Measurements from ENCODE around the gene GUCY1A1.

Gene GUCY1A1

DNA sequence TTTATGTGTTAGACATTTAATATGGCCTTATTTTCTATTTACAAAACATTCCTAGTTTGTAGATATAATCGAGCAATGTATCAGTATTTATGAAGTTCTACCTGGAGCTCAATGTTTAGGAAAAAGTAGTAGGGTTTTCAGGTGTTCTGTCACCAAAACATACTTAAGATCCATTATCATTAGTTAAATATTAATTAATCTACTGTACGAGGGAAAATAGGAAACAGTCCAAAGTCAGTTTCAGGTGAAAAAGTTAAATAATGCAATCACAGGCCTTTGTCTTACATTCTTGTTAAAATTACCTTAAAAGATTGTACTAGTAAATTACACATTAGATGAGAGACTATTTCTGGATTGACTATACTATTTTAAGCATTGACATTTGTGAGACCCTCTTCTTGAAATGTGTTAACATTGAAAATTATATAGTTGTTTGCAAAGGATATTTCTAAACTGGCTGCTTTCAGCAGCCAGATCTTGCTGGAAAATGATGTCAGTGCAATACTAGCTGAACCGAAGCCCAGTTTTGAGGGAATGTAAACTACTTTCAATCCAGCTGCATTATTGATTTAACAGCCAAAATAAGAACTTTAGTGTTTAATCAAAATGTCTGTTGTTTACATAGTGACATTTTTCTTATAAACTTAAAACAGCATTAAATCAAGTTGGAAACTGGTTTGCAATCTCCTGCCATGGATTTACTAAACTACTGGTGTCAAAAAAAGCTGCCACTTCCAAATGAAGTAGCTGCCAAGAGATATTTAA is 111.5 kb downstream of the GUCY1A1 start:
- peaks cover 0 to 46% (median 10%) of the 10 kb centered on the region in 4 donors for H3K4me1 ChIP-seq
- H3K36me3 ChIP-seq = peaks cover 7 to 10% (median 9%) of the 10 kb centered on the region in 3 donors
- peak overlapping the region; percentile 53 to 67 for H3K27ac ChIP-seq
- no peaks in the 10 kb centered on the region for H3K27me3 ChIP-seq
- no peak overlapping the region for H3K4me3 ChIP-seq
- intact Hi-C loops (cut with DNase I; ENCODE audit: low total_unique reads) = no loop called here
- TF ChIP-seq, protein P1, sequence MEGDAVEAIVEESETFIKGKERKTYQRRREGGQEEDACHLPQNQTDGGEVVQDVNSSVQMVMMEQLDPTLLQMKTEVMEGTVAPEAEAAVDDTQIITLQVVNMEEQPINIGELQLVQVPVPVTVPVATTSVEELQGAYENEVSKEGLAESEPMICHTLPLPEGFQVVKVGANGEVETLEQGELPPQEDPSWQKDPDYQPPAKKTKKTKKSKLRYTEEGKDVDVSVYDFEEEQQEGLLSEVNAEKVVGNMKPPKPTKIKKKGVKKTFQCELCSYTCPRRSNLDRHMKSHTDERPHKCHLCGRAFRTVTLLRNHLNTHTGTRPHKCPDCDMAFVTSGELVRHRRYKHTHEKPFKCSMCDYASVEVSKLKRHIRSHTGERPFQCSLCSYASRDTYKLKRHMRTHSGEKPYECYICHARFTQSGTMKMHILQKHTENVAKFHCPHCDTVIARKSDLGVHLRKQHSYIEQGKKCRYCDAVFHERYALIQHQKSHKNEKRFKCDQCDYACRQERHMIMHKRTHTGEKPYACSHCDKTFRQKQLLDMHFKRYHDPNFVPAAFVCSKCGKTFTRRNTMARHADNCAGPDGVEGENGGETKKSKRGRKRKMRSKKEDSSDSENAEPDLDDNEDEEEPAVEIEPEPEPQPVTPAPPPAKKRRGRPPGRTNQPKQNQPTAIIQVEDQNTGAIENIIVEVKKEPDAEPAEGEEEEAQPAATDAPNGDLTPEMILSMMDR (IDR thresholded peaks at IDR 0.05) = no peak
- H3K9me3 ChIP-seq = no peaks in the 10 kb centered on the region
- DNase-seq = no peak

- peaks cover 0 to 61% (median 8%) of the 10 kb centered on the region in 4 donors for H3K4me1 ChIP-seq
- no peaks in the 10 kb centered on the region for H3K27me3 ChIP-seq
- H3K27ac ChIP-seq = peak overlapping the region in 1 of 2 donors; percentile 45
- no peak overlapping the region for H3K4me3 ChIP-seq
- TF ChIP-seq, protein P1 (IDR thresholded peaks at IDR 0.05) = no peak
- intact Hi-C loops (cut with DNase I; ENCODE audit: low total_unique reads) = no loop called here
- no peak for DNase-seq
- no peaks in the 10 kb centered on the region for H3K9me3 ChIP-seq
- H3K36me3 ChIP-seq = peaks cover 0 to 5% (median 0%) of the 10 kb centered on the region in 3 donors
Measured at GRCh38 chr4:155780775-155781174, 114.1 kb downstream of the GUCY1A1 start.

DNA sequence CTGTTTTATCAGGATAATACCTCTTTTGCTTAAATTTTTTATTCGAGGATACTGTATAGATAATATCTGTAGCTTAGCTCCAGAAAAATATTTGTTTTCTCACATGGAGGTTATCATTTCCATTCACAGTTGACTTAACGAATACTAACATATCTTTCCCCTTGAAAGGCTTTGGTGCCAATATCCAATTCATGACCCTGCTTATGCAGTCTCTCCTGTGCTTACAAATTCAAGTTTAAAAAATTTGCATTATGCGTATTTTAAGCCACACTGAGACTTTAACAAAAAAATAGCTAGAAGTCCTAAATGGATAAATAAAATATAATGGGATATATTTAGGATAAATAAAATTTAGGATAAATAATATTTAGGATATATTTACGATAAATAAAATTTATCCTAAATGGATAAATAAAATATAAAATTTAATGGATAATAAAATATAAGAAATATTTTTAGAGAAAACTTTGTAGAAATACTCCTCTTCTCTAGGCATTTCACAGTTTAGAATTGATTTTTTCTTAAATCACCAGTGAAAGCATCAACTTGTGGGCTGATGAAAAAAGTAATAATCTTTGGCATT is 114.7 kb downstream of the GUCY1A1 start:
- intact Hi-C loops (cut with DNase I; ENCODE audit: low total_unique reads) = no loop called here
- Histone ChIP-seq H3K27ac (peak overlapping the region in 1 of 2 donors; percentile 45), H3K36me3 (no peaks in the 10 kb centered on the region), H3K4me1 (peaks cover 0 to 61% (median 8%) of the 10 kb centered on the region in 4 donors), H3K9me3 (no peaks in the 10 kb centered on the region), H3K27me3 (no peaks in the 10 kb centered on the region), H3K4me3 (no peak overlapping the region)
- DNase-seq = no peak
- TF ChIP-seq, protein P1 (IDR thresholded peaks at IDR 0.05) = no peak
